Kidney (tissue), 14 donors: ENCODE measurements around the gene DUS4L. TPM values are rescaled to one million over a fixed set of nuclear protein-coding genes. Genes with fewer than 3 reads are reported as not detected.

Experiments
- DNase-seq, 5 donors: peaks; one replicate each; pipeline ENCODE4 v3.0.0-alpha.2; 2013 to 2020
- FAIRE-seq: peaks from 2 replicates; lab custom pipeline; 2012; peaks lifted over from hg19 to GRCh38; lab: Jason Lieb, UNC
- H3K27ac ChIP-seq, 2 donors: one replicate each; pipeline ENCODE4 v1.7.0; 2013; ENCODE audit warnings: low read depth in 2 of 2, low read length in 2 of 2, inconsistent platforms in 1 of 2
- H3K27me3 ChIP-seq: one replicate; pipeline ENCODE4 v1.7.1; 2013; ENCODE audit warnings: low read length, inconsistent platforms; ENCODE audit not compliant: control insufficient read depth, insufficient read depth
- H3K36me3 ChIP-seq, 3 donors: one replicate each; pipeline versions ENCODE4 v1.7.0 to v1.7.1; 2013; ENCODE audit warnings: low read length in 3 of 3, control low read depth in 1 of 3, inconsistent platforms in 1 of 3; ENCODE audit not compliant: insufficient read depth in 3 of 3, control insufficient read depth in 2 of 3
- H3K4me1 ChIP-seq, 3 donors: one replicate each; pipeline versions ENCODE4 v1.7.0 to v1.7.1; 2013; ENCODE audit warnings: low read length in 3 of 3, inconsistent platforms in 1 of 3, low read depth in 1 of 3; ENCODE audit not compliant: control insufficient read depth in 2 of 3, insufficient read depth in 2 of 3
- H3K4me3 ChIP-seq, 3 donors: one replicate each; pipeline versions ENCODE4 v1.7.0 to v1.8.1; 2013; ENCODE audit warnings: low read length in 3 of 3, control low read depth in 1 of 3, inconsistent platforms in 1 of 3
- H3K9ac ChIP-seq, 3 donors: one replicate each; pipeline versions ENCODE4 v1.7.0 to v1.7.1; 2013; ENCODE audit warnings: low read length in 3 of 3, control low read depth in 1 of 3, inconsistent platforms in 1 of 3
- H3K9me3 ChIP-seq, 3 donors: one replicate each; pipeline versions ENCODE4 v1.7.0 to v1.7.1; 2013; ENCODE audit warnings: low read length in 3 of 3, control low read depth in 1 of 3, inconsistent platforms in 1 of 3; ENCODE audit not compliant: control insufficient read depth in 2 of 3, insufficient read depth in 1 of 3
- intact Hi-C: fragments of 100-400 bp; cut with DNase I; formaldehyde crosslinking; loops from one replicate; pipeline ENCODE4 v1.11.1; 2022
- polyA plus RNA-seq: library from polyadenylated mRNA; stranded (reverse); fragments of 350-450 nt; fragmentation: Illumina TruSeq; extraction: RNeasy Lipid Tissue Mini Kit (QIAGEN cat#74804); gene quantifications from one replicate; pipeline ENCODE4 v1.2.3, GENCODE V29; 2014; ENCODE audit warnings: low read depth, low replicate concordance; ENCODE audit not compliant: insufficient read depth
- total RNA-seq: library from RNA; stranded (reverse); fragmentation: NEBNext Ultra II Directional; extraction: Animal tissue kit (Norgen Biotek cat#: 25700); gene quantifications from one replicate; pipeline ENCODE4 v1.2.1, GENCODE V29; 2021
- TF ChIP-seq, protein P1 (sequence below): IDR thresholded peaks from 3 replicates; pipeline ENCODE4 v1.5.1; 2012; ENCODE audit warnings: mild to moderate bottlenecking, moderate library complexity, borderline replicate concordance; ENCODE audit not compliant: insufficient read depth; ENCODE audit errors: extremely low read depth
- donor health status: control.
- donor health status: control.
- donor health status: control.
- donor health status: control.
- donor health status: control.
- donor health status: DM: yes; HTN: yes; CAD: no.
- donor health status: Normal renal cell carcinoma (clear cell type).

Gene DUS4L
- total and polyA plus RNA-seq, 2 donors from 2014 or later: 7.3 to 8.4 TPM

DNA sequence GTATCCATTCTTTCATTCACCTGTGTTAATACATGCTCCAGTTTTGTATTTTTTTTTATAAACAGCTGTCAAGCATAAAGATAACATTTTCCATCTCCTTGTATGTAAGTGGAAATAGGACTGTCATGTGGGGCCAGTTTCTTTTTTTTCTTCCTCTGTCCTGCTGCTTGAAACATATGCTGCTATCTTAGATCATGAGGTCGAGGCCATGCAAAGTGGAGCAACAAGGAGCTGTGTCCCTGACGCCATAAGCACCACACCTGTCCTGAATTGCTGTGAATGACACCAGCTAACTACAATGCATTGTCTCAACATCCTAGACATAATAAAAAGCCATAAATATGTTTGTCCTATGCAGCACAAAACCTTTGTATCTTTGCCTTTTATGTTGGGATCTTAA lies 59.1 kb downstream of the DUS4L start:
- Histone ChIP-seq H3K4me1 (no peaks in the 10 kb centered on the region), H3K36me3 (peaks cover 0 to 2% (median 0%) of the 10 kb centered on the region in 3 donors), H3K9ac (no peak overlapping the region), H3K27me3 (no peaks in the 10 kb centered on the region), H3K9me3 (no peaks in the 10 kb centered on the region), H3K4me3 (no peak overlapping the region), H3K27ac (no peak overlapping the region)
- FAIRE-seq (no peak), DNase-seq (no peak)
- intact Hi-C loops: no loop called here
- TF ChIP-seq, protein P1, sequence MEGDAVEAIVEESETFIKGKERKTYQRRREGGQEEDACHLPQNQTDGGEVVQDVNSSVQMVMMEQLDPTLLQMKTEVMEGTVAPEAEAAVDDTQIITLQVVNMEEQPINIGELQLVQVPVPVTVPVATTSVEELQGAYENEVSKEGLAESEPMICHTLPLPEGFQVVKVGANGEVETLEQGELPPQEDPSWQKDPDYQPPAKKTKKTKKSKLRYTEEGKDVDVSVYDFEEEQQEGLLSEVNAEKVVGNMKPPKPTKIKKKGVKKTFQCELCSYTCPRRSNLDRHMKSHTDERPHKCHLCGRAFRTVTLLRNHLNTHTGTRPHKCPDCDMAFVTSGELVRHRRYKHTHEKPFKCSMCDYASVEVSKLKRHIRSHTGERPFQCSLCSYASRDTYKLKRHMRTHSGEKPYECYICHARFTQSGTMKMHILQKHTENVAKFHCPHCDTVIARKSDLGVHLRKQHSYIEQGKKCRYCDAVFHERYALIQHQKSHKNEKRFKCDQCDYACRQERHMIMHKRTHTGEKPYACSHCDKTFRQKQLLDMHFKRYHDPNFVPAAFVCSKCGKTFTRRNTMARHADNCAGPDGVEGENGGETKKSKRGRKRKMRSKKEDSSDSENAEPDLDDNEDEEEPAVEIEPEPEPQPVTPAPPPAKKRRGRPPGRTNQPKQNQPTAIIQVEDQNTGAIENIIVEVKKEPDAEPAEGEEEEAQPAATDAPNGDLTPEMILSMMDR: no peak

DNA sequence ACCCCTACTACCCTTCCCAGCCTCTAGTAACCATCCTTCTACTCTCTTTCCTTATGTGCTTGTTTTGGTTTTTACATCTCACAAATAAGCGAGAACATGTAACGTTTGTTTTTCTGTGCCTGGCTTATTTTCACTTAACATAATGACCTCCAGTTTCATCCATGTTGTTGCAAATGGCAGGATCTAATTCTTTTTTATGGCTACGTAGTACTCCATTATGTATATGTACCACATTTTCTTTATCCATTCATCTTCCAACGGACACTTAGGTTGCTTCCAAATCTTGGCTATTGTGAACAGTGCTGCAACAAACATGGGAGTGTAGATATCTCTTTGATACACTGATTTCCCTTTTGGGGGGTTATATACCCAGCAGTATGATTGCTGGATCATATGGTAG lies 63.2 kb downstream of the DUS4L start:
- Histone ChIP-seq H3K4me3 (no peak overlapping the region), H3K27ac (no peak overlapping the region), H3K36me3 (peaks cover 0 to 4% (median 0%) of the 10 kb centered on the region in 3 donors), H3K27me3 (no peaks in the 10 kb centered on the region), H3K9me3 (no peaks in the 10 kb centered on the region), H3K4me1 (no peaks in the 10 kb centered on the region), H3K9ac (no peak overlapping the region)
- FAIRE-seq (no peak), DNase-seq (no peak)
- intact Hi-C loops: no loop called here
- TF ChIP-seq, protein P1: no peak

Other genes with a start within 250 kb of the DUS4L start
- gene GPR22, start 93.9 kb upstream of the DUS4L start, total RNA-seq: not detected
- gene GPR22, start 93.9 kb upstream of the DUS4L start, polyA plus RNA-seq: not detected
- gene COG5, start 51 bp upstream of the DUS4L start, total RNA-seq: 45.7 TPM
- 8.6 TPM for gene COG5, start 51 bp upstream of the DUS4L start, polyA plus RNA-seq
- gene BCAP29, start 16.3 kb downstream of the DUS4L start, total RNA-seq: 50.2 TPM
- 31.2 TPM for gene BCAP29, start 16.3 kb downstream of the DUS4L start, polyA plus RNA-seq
- gene SLC26A4, start 96.9 kb downstream of the DUS4L start, total RNA-seq: 2.5 TPM
- gene SLC26A4, start 96.9 kb downstream of the DUS4L start, polyA plus RNA-seq: 7.3 TPM
- gene CBLL1, start 180.2 kb downstream of the DUS4L start, total RNA-seq: 22.4 TPM
- gene CBLL1, start 180.2 kb downstream of the DUS4L start, polyA plus RNA-seq: 5.6 TPM
- 0.25 TPM for gene SLC26A3, start 239.3 kb downstream of the DUS4L start, total RNA-seq
- gene SLC26A3, start 239.3 kb downstream of the DUS4L start, polyA plus RNA-seq: 0.32 TPM